GM08714 (cell line): ENCODE measurements around the gene SF3A2.

Experiments
- H3K4me3 ChIP-seq: fragments of 200-500 bp; sonication (Bioruptor generic); 2 replicates; pipeline ENCODE4 v1.5.1; 2014; ENCODE audit warnings: mild to moderate bottlenecking, low read length, inconsistent platforms
- ZNF274 ChIP-seq: IDR thresholded peaks from 2 replicates; pipeline ENCODE4 v1.6.1; 2012; ENCODE audit warnings: mild to moderate bottlenecking, low read depth, low read length

Gene SF3A2

GRCh38 chr19:2214251-2214650 lies 22.4 kb upstream of the SF3A2 start:
- TF ChIP-seq ZNF274, result no peak
- H3K4me3 ChIP-seq, result no peak overlapping the region

- TF ChIP-seq ZNF274, result no peak
- H3K4me3 ChIP-seq, result no peak overlapping the region
Measured at GRCh38 chr19:2215281-2215751, 21.3 kb upstream of the SF3A2 start.

GRCh38 chr19:2216361-2217225 lies 20.0 kb upstream of the SF3A2 start:
- H3K4me3 ChIP-seq, result no peak overlapping the region
- TF ChIP-seq ZNF274, result no peak

- TF ChIP-seq ZNF274, result no peak
- no peak overlapping the region for H3K4me3 ChIP-seq
Measured at GRCh38 chr19:2217591-2217990, 19.0 kb upstream of the SF3A2 start.

- no peak overlapping the region for H3K4me3 ChIP-seq
- no peak for TF ChIP-seq ZNF274
Measured at GRCh38 chr19:2219726-2220125, 16.9 kb upstream of the SF3A2 start.

GRCh38 chr19:2221250-2221831 lies 15.3 kb upstream of the SF3A2 start:
- no peak for TF ChIP-seq ZNF274

GRCh38 chr19:2221918-2222317 lies 14.7 kb upstream of the SF3A2 start:
- no peak for TF ChIP-seq ZNF274
- no peak overlapping the region for H3K4me3 ChIP-seq

More at GRCh38 chr19:2221250-2221831, 15.3 kb upstream of the SF3A2 start:
- no peak overlapping the region for H3K4me3 ChIP-seq

- TF ChIP-seq ZNF274, result no peak
- H3K4me3 ChIP-seq, result no peak overlapping the region
Measured at GRCh38 chr19:2223391-2223790, 13.2 kb upstream of the SF3A2 start.

GRCh38 chr19:2223959-2224358 lies 12.7 kb upstream of the SF3A2 start:
- no peak overlapping the region for H3K4me3 ChIP-seq
- no peak for TF ChIP-seq ZNF274

GRCh38 chr19:2224754-2225349 lies 11.8 kb upstream of the SF3A2 start:
- H3K4me3 ChIP-seq, result no peak overlapping the region
- TF ChIP-seq ZNF274, result no peak

GRCh38 chr19:2225415-2226050 lies 11.1 kb upstream of the SF3A2 start:
- H3K4me3 ChIP-seq, result no peak overlapping the region
- TF ChIP-seq ZNF274, result no peak

- TF ChIP-seq ZNF274, result no peak
Measured at GRCh38 chr19:2226051-2226839, 10.4 kb upstream of the SF3A2 start.

GRCh38 chr19:2226840-2227360 lies 9.7 kb upstream of the SF3A2 start:
- TF ChIP-seq ZNF274, result no peak
- no peak overlapping the region for H3K4me3 ChIP-seq

More at GRCh38 chr19:2226051-2226839, 10.4 kb upstream of the SF3A2 start:
- H3K4me3 ChIP-seq, result no peak overlapping the region
